ENCODE measurements around the gene SIL1. TPM values are rescaled to one million over a fixed set of nuclear protein-coding genes. Genes with fewer than 3 reads are reported as not detected.
A peak's percentile ranks its signal among the peaks of the same experiment; 100 is the strongest.

SIL1 gene
- total RNA-seq, 4 donors from 2014 or later, result 20.3 to 39.2 (median 29.1) TPM

DNA sequence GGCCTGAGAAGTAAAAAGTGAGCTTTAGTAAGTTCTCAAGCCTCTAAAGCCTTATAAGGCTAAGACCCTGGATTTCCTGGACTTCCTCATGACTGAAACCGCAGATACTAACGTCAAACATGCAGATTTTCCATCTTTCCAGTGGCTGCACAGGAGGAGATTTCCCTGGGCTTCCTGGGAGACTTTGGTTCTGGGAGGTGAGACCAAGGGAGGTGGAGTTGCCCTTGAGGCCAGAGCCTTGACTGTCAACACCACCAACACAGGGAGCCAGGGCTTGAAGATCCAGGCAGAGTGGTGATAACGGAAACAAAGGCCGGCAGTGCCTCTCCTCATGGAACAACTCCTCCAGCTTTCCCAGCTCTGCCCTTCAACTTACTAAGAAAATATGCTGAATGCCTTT, 178.3 kb downstream of the SIL1 start:
- Histone ChIP-seq H3K4me3 (no peak overlapping the region), H3K27me3 (no peaks in the 10 kb centered on the region), H3K4me1 (no peaks in the 10 kb centered on the region), H3K36me3 (peaks cover 4 to 60% (median 27%) of the 10 kb centered on the region in 4 donors), H3K27ac (replicated peaks in 1 of 4) (no peak overlapping the region), H3K9me3 (no peaks in the 10 kb centered on the region)
- intact Hi-C loops (cut with DNase I), result no loop called here
- WGBS, result 83% methylated on average over 4 of the region's 4 CpGs
- TF ChIP-seq POLR2AphosphoS5 (IDR thresholded peaks at IDR 0.05) (no peak), POLR2A (IDR thresholded peaks at IDR 0.05; ENCODE audit: low read depth) (no peak), EP300 (IDR thresholded peaks at IDR 0.05) (no peak)
- TF ChIP-seq, protein P1, sequence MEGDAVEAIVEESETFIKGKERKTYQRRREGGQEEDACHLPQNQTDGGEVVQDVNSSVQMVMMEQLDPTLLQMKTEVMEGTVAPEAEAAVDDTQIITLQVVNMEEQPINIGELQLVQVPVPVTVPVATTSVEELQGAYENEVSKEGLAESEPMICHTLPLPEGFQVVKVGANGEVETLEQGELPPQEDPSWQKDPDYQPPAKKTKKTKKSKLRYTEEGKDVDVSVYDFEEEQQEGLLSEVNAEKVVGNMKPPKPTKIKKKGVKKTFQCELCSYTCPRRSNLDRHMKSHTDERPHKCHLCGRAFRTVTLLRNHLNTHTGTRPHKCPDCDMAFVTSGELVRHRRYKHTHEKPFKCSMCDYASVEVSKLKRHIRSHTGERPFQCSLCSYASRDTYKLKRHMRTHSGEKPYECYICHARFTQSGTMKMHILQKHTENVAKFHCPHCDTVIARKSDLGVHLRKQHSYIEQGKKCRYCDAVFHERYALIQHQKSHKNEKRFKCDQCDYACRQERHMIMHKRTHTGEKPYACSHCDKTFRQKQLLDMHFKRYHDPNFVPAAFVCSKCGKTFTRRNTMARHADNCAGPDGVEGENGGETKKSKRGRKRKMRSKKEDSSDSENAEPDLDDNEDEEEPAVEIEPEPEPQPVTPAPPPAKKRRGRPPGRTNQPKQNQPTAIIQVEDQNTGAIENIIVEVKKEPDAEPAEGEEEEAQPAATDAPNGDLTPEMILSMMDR (IDR thresholded peaks at IDR 0.05), result no peak
- peak; percentile 53 for DNase-seq (ENCODE audit: extremely low spot score)

DNA sequence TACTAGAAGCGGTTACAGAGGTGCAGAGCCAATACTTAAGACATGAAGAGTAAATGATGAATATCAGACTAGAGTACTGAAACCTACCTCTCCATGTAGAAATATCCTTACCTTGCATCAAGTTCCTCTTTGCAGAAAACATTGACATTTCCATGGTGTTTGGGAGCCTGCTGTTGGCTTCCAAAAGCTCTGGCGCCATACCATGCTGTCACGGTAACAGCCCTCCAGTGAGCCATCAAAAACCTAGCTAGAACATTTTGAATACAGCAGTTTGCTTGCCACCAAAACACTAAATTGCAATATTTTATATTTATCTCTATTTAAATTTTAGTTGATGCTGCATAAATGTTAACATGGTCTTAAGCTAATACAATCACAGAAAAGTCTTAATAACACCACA, 179.0 kb downstream of the SIL1 start:
- intact Hi-C loops (cut with DNase I), result no loop called here
- H3K9me3 ChIP-seq, result no peaks in the 10 kb centered on the region
- H3K27me3 ChIP-seq, result no peaks in the 10 kb centered on the region
- TF ChIP-seq POLR2A (IDR thresholded peaks at IDR 0.05; ENCODE audit: low read depth) (no peak), POLR2AphosphoS5 (IDR thresholded peaks at IDR 0.05) (no peak), EP300 (IDR thresholded peaks at IDR 0.05) (no peak)
- TF ChIP-seq, protein P1 (IDR thresholded peaks at IDR 0.05), result no peak
- H3K27ac ChIP-seq (replicated peaks in 1 of 4), result no peak overlapping the region
- H3K4me3 ChIP-seq, result no peak overlapping the region
- peak; percentile 39 for DNase-seq (ENCODE audit: extremely low spot score)
- H3K4me1 ChIP-seq, result no peaks in the 10 kb centered on the region
- H3K36me3 ChIP-seq, result peaks cover 4 to 61% (median 25%) of the 10 kb centered on the region in 4 donors
- 96% methylated on average over 3 of the region's 3 CpGs for WGBS

DNA sequence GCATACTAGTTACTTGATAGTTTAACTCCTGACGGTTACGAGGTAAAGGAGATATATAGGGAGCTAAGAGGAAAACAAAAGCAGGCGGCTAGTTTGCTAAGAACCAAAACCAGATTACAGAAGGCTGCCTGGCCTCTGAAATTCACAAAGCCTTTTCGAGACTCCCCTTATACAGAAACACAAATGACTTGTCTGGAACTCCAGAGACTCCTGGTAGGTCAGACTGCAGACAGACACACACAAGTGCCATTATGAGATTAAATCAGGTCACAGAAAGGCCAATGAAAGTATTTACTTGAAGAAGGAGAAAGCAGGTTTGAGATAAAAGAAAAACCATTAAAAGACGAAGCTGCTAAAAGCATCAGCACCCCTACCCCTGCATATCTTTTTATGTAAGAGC, 180.5 kb downstream of the SIL1 start:
- TF ChIP-seq, protein P1 (IDR thresholded peaks at IDR 0.05), result no peak
- TF ChIP-seq EP300 (IDR thresholded peaks at IDR 0.05) (no peak), POLR2A (IDR thresholded peaks at IDR 0.05; ENCODE audit: low read depth) (no peak), POLR2AphosphoS5 (IDR thresholded peaks at IDR 0.05) (no peak)
- H3K9me3 ChIP-seq, result no peaks in the 10 kb centered on the region
- intact Hi-C loops (cut with DNase I), result no loop called here
- 93% methylated on average over 5 of the region's 5 CpGs for WGBS
- H3K36me3 ChIP-seq, result peaks cover 4 to 53% (median 22%) of the 10 kb centered on the region in 4 donors
- H3K4me1 ChIP-seq, result no peaks in the 10 kb centered on the region
- H3K4me3 ChIP-seq, result no peak overlapping the region
- peak; percentile 80 for DNase-seq (ENCODE audit: extremely low spot score)
- H3K27me3 ChIP-seq, result no peaks in the 10 kb centered on the region
- H3K27ac ChIP-seq (replicated peaks in 1 of 4), result no peak overlapping the region

DNA sequence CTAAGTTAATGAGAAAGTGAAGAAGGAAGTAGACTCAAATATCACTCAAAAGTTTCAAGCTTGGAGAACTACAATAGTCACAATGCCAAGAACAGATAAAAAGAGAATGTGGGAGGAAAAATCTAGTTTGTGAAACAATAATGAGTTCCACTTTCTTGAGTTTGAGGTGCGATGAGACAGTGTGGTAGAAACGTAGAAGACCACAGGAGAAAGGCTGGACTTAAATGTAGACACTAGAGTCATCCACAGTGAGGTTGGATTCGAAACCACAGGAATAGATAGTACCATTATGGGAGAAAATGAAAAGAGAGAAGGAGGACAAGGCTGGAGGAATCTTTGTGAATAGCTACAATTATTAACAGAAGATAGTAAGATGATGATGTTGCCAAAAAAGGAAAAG, 182.0 kb downstream of the SIL1 start:
- no peaks in the 10 kb centered on the region for H3K4me1 ChIP-seq
- no peaks in the 10 kb centered on the region for H3K9me3 ChIP-seq
- no peak overlapping the region for H3K4me3 ChIP-seq
- intact Hi-C loops (cut with DNase I), result no loop called here
- H3K27ac ChIP-seq (replicated peaks in 1 of 4), result no peak overlapping the region
- TF ChIP-seq POLR2AphosphoS5 (IDR thresholded peaks at IDR 0.05) (no peak), POLR2A (IDR thresholded peaks at IDR 0.05; ENCODE audit: low read depth) (no peak), EP300 (IDR thresholded peaks at IDR 0.05) (no peak)
- TF ChIP-seq, protein P1 (IDR thresholded peaks at IDR 0.05), result no peak
- no peak for DNase-seq (ENCODE audit: extremely low spot score)
- H3K36me3 ChIP-seq, result peaks cover 4 to 44% (median 20%) of the 10 kb centered on the region in 4 donors
- no peaks in the 10 kb centered on the region for H3K27me3 ChIP-seq
- 95% methylated on average over 3 of the region's 3 CpGs for WGBS

GRCh38 chr5:139014726-139015125, 183.4 kb downstream of the SIL1 start:
- Histone ChIP-seq H3K27me3 (no peaks in the 10 kb centered on the region), H3K9me3 (no peaks in the 10 kb centered on the region), H3K4me3 (no peak overlapping the region), H3K27ac (replicated peaks in 1 of 4) (no peak overlapping the region), H3K36me3 (peaks cover 0 to 29% (median 8%) of the 10 kb centered on the region in 4 donors), H3K4me1 (no peaks in the 10 kb centered on the region)
- TF ChIP-seq POLR2AphosphoS5 (IDR thresholded peaks at IDR 0.05) (no peak), EP300 (IDR thresholded peaks at IDR 0.05) (no peak), POLR2A (IDR thresholded peaks at IDR 0.05; ENCODE audit: low read depth) (no peak)
- TF ChIP-seq, protein P1 (IDR thresholded peaks at IDR 0.05), result no peak
- 79% methylated on average over 4 of the region's 4 CpGs for WGBS
- intact Hi-C loops (cut with DNase I), result no loop called here
- DNase-seq (ENCODE audit: extremely low spot score), result no peak

All from esophagus muscularis mucosa (tissue), 4 donors.